ENCODE data around the gene POLR2I.

Gene POLR2I

DNA sequence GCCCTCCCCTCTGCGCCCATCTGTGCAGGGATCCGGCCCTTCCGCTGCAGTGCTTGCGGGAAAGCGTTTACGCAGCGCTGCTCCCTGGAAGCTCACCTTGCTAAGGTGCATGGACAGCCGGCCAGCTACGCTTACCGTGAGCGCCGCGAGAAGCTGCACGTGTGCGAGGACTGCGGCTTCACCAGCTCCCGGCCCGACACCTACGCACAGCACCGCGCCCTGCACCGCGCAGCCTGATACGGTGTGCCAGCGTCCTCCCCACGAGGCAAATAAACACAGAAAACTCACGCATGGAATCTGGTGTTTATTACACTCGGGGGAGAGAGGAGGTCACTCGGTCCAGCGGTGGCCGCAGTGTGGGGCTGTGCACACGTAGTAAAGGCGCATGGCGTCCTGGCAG is 1.2 kb downstream of the POLR2I start:
- H3K9me3 Mint-ChIP-seq, result no peaks in the 10 kb centered on the region
- no peaks in the 10 kb centered on the region for H3K27me3 Mint-ChIP-seq (ENCODE audit: low read depth)
- H3K4me3 Mint-ChIP-seq, result peak overlapping the region; percentile 88 to 96 (median 92)
- peaks cover 36% of the 10 kb centered on the region for H3K36me3 Mint-ChIP-seq (ENCODE audit: low read depth)
- peaks cover 19% of the 10 kb centered on the region for H3K4me1 Mint-ChIP-seq
- TF ChIP-seq, protein P1, sequence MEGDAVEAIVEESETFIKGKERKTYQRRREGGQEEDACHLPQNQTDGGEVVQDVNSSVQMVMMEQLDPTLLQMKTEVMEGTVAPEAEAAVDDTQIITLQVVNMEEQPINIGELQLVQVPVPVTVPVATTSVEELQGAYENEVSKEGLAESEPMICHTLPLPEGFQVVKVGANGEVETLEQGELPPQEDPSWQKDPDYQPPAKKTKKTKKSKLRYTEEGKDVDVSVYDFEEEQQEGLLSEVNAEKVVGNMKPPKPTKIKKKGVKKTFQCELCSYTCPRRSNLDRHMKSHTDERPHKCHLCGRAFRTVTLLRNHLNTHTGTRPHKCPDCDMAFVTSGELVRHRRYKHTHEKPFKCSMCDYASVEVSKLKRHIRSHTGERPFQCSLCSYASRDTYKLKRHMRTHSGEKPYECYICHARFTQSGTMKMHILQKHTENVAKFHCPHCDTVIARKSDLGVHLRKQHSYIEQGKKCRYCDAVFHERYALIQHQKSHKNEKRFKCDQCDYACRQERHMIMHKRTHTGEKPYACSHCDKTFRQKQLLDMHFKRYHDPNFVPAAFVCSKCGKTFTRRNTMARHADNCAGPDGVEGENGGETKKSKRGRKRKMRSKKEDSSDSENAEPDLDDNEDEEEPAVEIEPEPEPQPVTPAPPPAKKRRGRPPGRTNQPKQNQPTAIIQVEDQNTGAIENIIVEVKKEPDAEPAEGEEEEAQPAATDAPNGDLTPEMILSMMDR (IDR thresholded peaks at IDR 0.05; ENCODE audit: unreplicated experiment in 3 of 3), result no peak
- H3K27ac Mint-ChIP-seq, result peak overlapping the region; percentile 73 to 93 (median 83)

DNA sequence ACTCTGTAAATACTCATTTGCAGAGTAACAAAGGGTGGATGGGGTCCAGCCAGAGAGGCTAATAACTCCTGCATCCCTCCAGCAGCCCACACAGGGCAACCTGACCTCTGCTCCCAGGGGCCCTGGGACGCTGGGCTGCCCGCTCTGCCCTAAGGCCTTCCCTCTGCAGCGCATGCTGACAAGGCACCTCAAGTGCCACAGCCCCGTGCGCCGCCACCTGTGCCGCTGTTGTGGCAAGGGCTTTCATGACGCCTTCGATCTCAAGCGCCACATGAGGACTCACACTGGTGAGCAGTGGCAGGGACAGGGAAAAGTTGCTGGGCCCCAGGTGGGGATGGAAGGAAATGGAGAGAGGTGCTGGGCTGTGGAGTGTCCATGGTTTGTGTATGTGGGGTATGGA is 2.0 kb downstream of the POLR2I start:
- H3K27me3 Mint-ChIP-seq (ENCODE audit: low read depth), result no peaks in the 10 kb centered on the region

DNA sequence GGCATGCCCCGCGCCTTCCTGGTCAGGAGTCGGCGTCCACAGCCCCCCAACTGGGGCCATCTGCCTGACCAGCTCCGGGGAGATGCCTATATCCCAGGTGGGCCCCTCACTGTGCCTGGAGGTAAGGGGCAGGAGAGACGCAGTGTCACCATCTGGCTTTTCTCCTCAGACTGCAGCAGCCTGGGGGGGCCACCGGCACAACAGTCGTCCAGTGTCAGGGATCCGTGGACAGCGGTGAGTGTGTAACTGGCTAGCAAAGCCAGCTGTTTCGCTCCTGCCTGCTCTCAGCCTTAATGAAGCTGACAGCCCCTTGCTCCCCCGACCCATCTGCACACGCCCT is 3.5 kb downstream of the POLR2I start:
- Mint-ChIP-seq H3K9me3 (no peaks in the 10 kb centered on the region), H3K4me1 (peaks cover 19% of the 10 kb centered on the region), H3K36me3 (ENCODE audit: low read depth) (peaks cover 28% of the 10 kb centered on the region), H3K27ac (no peak overlapping the region), H3K27me3 (ENCODE audit: low read depth) (no peaks in the 10 kb centered on the region), H3K4me3 (no peak overlapping the region)
- TF ChIP-seq, protein P1 (IDR thresholded peaks at IDR 0.05; ENCODE audit: unreplicated experiment in 3 of 3), result no peak

More for the DNA sequence above, 2.0 kb downstream of the POLR2I start:
- Mint-ChIP-seq H3K4me1 (peaks cover 19% of the 10 kb centered on the region), H3K9me3 (no peaks in the 10 kb centered on the region), H3K27ac (no peak overlapping the region), H3K36me3 (ENCODE audit: low read depth) (peaks cover 33% of the 10 kb centered on the region), H3K4me3 (peak overlapping the region; percentile 78 to 96 (median 88))
- TF ChIP-seq, protein P1 (IDR thresholded peaks at IDR 0.05; ENCODE audit: unreplicated experiment in 3 of 3), result no peak

DNA sequence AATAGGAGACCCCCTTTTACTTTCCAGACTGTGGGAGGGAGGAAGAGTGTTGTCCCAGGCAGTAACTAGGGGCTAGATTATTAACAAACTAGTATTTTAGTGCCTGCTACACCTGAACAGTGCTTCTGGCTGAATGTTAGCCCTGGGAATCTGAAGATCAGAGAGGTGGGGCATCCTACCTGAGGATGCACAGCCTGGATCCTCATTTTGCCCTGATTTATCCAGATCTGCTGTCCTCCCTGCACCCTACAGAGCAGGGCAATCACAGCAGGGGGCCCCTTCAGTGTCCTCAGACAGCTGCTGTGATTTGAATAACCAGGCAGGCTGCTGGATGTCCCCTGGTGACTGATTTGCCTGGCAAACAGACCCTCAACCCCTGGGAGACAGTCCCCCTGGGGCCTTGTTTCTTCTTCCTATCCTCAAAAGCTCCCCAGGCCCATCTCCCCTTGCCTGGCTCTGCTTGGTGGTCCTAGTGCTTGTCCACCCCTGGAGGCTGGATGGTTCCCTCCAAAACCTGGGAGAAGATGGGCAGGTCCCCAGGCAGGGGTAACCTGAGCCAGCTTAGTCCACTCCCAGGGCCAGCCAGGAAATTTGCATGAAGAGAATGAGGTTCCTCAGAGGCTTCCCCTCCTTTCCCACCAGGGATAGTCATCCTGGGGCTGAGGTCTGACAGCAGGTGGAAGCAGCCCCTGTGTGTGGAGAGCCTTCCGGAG is 4.0 kb downstream of the POLR2I start, which contains the start of gene OVOL3:
OVOL3 (plus strand) TSS at position 657 of the 713 bp plus-strand sequence. CDS start 60 bp downstream, outside the sequence.
- Mint-ChIP-seq H3K27me3 (ENCODE audit: low read depth) (no peaks in the 10 kb centered on the region), H3K36me3 (ENCODE audit: low read depth) (peaks cover 26% of the 10 kb centered on the region), H3K4me3 (peak within 1 kb of the TSS; percentile 69 to 96 (median 75)), H3K4me1 (peaks cover 19% of the 10 kb centered on the region), H3K27ac (no peak within 1 kb of the TSS), H3K9me3 (no peaks in the 10 kb centered on the region)
- TF ChIP-seq, protein P1 (IDR thresholded peaks at IDR 0.05; ENCODE audit: unreplicated experiment in 3 of 3), result no peak

DNA sequence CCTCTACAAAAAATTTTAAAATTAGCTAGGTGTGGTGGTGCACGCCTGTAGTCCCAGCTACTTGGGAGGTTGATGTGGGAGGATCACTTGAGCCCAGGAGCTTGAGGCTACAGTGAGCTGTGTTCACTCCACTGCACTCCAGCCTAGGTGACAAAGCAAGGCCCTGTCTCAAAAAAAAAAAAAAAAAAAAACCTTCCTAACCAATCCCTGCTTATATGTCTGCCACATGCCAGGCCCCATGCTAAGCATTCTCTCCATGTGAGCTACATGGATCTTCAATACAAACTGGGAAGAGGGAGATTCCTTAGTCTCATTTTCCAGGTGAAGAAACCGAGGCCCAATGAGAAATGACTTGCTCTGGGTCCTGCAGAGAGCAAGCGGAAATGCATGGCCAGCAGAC is 6.0 kb downstream of the POLR2I start:
- Mint-ChIP-seq H3K27ac (no peak overlapping the region), H3K27me3 (ENCODE audit: low read depth) (no peaks in the 10 kb centered on the region), H3K9me3 (no peaks in the 10 kb centered on the region), H3K4me3 (no peak overlapping the region), H3K36me3 (ENCODE audit: low read depth) (peaks cover 23% of the 10 kb centered on the region), H3K4me1 (peaks cover 8% of the 10 kb centered on the region)
- TF ChIP-seq, protein P1 (IDR thresholded peaks at IDR 0.05; ENCODE audit: unreplicated experiment in 3 of 3), result no peak

DNA sequence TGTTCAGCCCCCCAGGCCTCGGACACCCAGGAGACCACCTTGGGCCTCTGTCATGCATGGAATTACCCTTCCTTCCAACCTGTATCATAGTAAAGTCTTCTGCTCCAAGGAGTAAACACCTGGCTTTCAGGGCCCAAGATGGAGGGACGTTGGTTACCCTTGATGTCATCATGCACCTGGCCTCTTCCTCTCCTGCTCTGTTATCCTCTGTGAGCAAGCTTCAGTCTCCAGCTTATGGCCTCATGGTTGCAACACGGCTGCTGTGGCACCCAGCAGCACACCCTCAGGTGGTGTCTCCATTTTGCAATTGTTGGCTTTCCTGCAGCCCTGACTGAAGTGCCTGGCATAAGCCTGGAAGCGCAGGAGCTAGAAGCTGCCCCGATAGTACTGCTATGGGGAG is 7.7 kb downstream of the POLR2I start:
- Mint-ChIP-seq H3K36me3 (ENCODE audit: low read depth) (peaks cover 13% of the 10 kb centered on the region), H3K27me3 (ENCODE audit: low read depth) (no peaks in the 10 kb centered on the region), H3K9me3 (no peaks in the 10 kb centered on the region), H3K4me1 (no peaks in the 10 kb centered on the region), H3K27ac (no peak overlapping the region), H3K4me3 (no peak overlapping the region)
- TF ChIP-seq, protein P1 (IDR thresholded peaks at IDR 0.05; ENCODE audit: unreplicated experiment in 3 of 3), result no peak

Measured in nephron (organoid).